SH-SY5Y (cell line): Measurements from ENCODE around the gene SLC7A14.

Experiments used
- GATA2 ChIP-seq: IDR thresholded peaks from 2 replicates; pipeline ENCODE4 v1.6.1; 2011; ENCODE audit warnings: mild to moderate bottlenecking, low read depth, low read length
- GATA3 ChIP-seq: IDR thresholded peaks from 2 replicates; pipeline ENCODE4 v1.6.1; 2011; ENCODE audit warnings: low read depth, mild to moderate bottlenecking, low read length, moderate library complexity

GRCh38 chr3:170522201-170522600 lies 63.7 kb downstream of the SLC7A14 start:
- no peak for TF ChIP-seq GATA2
- TF ChIP-seq GATA3 = no peak
